HG03565 (cell line): ENCODE data around the gene CCNL2.
"Not testable (repeated sequence)": the region's sequence is repeated elsewhere in the genome, so short reads cannot be mapped to it uniquely, and the experiment has no call there.

Experiments used
- ATAC-seq: cut with Tn5 transposase; IDR thresholded peaks from one replicate; pipeline ENCODE4 v1.9.1; 2021; ENCODE audit warnings: mild to moderate bottlenecking, moderate library complexity; ENCODE audit not compliant: unreplicated experiment

The CCNL2 gene

DNA sequence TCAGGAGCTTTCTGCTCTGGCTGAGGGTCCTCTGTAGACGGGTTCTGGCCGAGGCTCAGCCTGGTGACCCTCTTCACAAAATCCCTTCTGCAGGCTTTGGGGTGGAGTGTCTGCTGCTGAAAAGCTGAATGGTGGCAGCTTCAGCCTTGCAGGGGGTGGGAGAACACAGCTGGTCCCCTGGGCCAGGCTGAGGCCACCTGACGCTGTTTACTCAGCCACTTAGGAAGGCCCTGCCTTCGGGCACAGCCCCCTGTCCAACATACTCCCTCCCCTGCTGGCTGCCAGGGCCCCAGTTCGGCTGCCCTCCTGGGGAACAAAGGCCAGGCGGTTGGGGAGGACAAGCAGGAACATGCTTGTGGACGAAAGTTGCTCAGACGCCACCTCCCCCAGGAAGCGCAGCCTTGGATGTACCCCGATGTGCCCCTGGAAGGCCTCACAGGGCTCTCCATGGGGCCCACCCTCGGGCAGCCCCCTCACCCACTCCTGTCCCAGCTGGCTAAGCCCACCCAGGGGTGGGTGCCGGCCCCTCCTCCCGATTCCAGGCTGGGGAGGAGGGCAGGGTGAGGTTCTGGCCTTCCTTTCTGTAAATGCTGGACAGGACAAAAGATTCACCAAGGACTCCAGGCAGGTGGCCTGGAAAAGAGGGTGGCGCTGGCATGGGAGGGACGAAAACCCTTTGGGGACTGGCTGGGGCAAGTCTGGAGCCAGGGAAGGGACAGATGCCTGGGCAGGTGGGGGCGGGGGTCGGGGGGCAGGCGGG is 22.2 kb upstream of the CCNL2 start, which contains the start of gene ANKRD65:
TSS of gene ANKRD65 (minus strand) at position 130 of the 760 bp plus-strand sequence. CDS start 271 bp downstream, outside the sequence.
- no peak for ATAC-seq

DNA sequence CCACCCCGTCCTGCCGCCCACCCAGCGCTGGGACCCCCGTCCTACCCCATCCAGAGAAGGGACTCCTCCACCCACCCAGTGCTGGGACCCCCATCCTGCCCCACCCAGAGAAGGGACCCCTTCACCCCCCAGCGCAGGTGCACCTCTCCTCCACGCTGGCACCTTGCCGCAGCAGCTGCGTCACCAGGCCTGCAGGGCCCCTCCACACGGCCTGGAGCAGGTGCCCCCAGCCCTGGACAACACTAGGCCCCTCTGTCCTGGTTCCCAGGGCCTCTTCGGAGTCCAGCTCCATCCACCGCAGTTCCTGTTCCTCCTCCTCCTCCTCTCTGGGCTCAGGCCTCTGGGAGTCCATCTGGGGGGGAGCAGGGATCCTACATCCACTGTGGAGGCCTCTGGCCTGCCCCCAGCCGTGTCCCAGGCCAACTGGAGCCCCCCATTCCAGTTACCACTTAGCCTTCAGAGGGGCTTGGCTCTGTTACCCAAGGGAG is 21.6 kb upstream of the CCNL2 start:
- ATAC-seq = no peak

- ATAC-seq = no peak
Observed at GRCh38 chr1:1419813-1420653, 20.9 kb upstream of the CCNL2 start.

DNA sequence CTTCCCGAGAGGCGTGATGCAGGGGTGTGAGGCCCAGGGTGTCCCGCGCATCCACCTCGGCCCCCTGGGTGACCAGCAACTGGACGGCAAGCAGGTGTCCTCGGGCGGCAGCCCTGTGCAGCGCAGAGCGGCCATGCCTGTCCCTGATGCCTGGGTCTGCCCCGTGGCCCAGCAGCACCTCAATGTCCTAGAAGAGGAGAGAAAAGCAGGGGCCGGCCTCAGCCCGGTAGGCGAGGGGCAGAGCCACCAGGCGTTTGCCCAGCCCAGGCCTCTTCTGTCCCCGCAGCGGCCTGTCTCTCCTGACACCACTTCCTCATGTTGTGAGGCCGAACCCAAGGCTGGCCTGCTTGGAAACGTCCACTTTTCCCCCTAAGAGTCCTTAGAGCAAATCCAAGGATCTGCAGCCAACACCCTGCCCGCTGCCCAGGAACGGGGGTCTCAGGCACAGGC is 20.3 kb upstream of the CCNL2 start:
- no peak for ATAC-seq

DNA sequence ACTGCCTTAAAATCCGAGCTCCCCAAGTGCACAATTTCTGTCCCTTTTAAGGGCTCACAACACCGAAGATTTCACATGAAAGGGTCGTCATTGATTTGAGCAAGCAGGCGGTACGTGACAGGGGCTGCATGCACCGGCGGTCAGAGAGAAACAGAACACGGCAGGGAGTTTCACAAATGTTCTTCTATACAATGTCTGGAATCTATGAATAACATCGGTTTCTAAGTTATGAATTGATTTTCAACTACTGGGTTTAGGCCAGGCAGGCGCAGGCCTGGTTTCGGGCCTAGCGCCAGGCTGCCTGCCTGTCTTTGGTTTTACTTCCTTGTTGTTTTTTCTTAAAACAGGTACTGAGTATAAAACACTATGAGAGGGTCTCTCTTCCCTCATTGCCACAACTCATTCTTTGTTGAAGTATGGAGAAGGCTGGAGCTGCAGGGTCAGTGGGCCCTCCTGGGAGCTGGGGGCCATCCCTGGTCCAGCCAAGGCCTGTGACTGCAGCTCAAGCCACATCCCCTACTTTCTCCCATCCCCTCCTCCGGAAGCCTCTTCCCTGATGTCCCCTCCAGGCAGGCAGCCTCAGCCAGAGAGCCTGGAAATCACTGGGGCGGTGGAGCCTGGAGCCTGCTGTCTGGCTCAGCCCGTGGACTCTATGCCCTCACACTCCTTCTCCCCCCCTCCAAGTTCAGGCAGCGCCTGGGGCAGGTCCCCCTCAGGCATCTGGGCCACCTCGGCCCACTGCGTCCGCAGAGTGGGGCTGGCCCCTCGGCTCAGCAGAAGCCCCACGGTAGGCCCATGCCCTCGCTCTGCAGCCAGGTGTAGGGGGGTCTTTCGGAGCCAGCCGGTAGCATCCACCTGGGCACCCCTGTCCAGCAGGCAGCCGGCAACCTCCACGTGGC is 19.6 kb upstream of the CCNL2 start:
- no peak for ATAC-seq

- not testable (repeated sequence) for ATAC-seq
Observed at GRCh38 chr1:1417825-1418463, 18.8 kb upstream of the CCNL2 start.

GRCh38 chr1:1417396-1417795 is 18.3 kb upstream of the CCNL2 start:
- ATAC-seq = not testable (repeated sequence)

GRCh38 chr1:1415751-1416150 is 16.6 kb upstream of the CCNL2 start:
- no peak for ATAC-seq

DNA sequence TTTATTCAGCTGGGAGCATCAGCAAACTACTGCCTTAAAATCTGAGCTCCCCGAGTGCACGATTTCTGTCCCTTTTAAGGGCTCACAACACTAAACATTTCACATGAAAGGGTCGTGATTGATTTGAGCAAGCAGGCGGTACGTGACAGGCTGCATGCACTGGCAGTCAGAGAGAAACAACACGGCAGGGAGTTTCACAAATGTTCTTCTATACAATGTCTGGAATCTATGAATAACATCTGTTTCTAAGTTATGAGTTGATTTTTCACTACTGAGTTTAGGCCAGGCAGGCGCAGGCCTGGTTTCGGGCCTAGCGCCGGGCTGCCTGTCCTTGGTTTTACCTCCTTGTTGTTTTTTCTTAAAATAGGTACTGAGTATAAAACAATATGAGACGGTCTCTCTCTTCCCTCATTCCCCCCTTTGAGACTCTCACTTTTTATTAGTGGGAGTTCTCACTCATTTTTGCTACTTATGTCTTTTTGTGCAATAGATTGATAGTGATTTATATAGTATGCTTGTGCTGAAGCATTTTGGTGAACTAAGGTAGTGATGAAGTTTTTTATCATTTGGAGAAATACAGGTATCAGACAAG is 13.3 kb upstream of the CCNL2 start:
- not testable (repeated sequence) for ATAC-seq

- no peak for ATAC-seq
Observed at GRCh38 chr1:1411626-1412025, 12.5 kb upstream of the CCNL2 start.

DNA sequence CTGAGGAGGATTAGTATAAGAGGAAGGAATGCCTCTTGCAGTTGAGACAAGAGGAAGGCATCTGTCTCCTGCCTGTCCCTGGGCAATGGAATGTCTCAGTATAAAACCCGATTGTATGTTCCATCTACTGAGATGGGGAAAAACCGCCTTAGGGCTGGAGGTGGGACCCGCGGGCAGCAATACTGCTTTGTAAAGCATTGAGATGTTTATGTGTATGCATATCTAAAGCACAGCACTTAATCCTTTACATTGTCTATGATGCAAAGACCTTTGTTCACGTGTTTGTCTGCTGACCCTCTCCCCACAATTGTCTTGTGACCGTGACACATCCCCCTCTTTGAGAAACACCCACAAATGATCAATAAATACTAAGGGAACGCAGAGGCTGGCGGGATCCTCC is 11.1 kb upstream of the CCNL2 start:
- not testable (repeated sequence) for ATAC-seq

GRCh38 chr1:1407636-1408318 is 8.6 kb upstream of the CCNL2 start:
- ATAC-seq = peak; percentile 14

- peak; percentile 76 for ATAC-seq
Observed at GRCh38 chr1:1406821-1407635, 7.9 kb upstream of the CCNL2 start, which contains the start of gene MRPL20. TSS of gene MRPL20 (minus strand) at chr1:1407293. CDS start at chr1:1407217, 76 bp downstream.

GRCh38 chr1:1406101-1406820 is 7.1 kb upstream of the CCNL2 start:
- ATAC-seq = no peak

GRCh38 chr1:1403653-1404052 is 4.5 kb upstream of the CCNL2 start:
- no peak for ATAC-seq

DNA sequence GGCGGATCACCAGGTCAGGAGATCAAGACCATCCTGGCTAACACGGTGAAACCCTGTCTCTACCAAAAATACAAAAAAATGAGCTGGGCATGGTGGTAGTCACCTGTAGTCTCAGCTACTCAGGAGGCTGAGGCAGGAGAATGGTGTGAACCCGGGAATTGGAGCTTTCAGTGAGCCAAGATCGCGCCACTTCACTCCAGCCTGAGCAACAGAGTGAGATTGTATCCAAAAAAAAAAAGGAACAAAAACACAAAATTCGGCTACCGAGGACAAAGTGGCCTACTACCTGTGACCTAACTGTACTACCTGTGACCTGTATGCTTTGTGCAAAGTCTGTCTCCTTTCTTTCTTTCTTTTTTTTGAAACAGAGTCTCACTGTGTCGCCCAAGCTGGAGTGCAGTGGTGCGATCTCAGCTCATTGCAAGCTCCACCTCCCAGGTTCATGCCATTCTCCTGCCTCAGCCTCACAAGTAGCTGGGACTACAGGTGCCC is 3.8 kb upstream of the CCNL2 start:
- ATAC-seq = not testable (repeated sequence)
